Middle frontal gyrus (tissue), 1 donor: Measurements from ENCODE around the gene HOATZ.

Experiments used
- DNase-seq: peaks from one replicate; pipeline ENCODE4 v3.0.0-alpha.2; 2015; ENCODE audit warnings: low spot score; ENCODE audit errors: extremely low spot score

Gene HOATZ

GRCh38 chr11:111514216-111515031 is at the start of gene HOATZ:
TSS of gene HOATZ (plus strand) at chr11:111514778. CDS start at chr11:111514785, 7 bp downstream.
- no peak for DNase-seq

- no peak for DNase-seq
These were observed 49.2 kb upstream of the HOATZ start for GRCh38 chr11:111465400-111465799.

- no peak for DNase-seq
These were observed 48.0 kb upstream of the HOATZ start for GRCh38 chr11:111466615-111467014.

GRCh38 chr11:111469200-111469599 is 45.4 kb upstream of the HOATZ start:
- no peak for DNase-seq

- no peak for DNase-seq
These were observed 42.4 kb upstream of the HOATZ start for GRCh38 chr11:111472228-111472627.

GRCh38 chr11:111474432-111474831 is 40.1 kb upstream of the HOATZ start:
- no peak for DNase-seq

- DNase-seq, result no peak
These were observed 38.2 kb upstream of the HOATZ start for GRCh38 chr11:111476366-111476765.

GRCh38 chr11:111476956-111477355 is 37.6 kb upstream of the HOATZ start:
- DNase-seq, result no peak

- no peak for DNase-seq
These were observed 36.7 kb upstream of the HOATZ start for GRCh38 chr11:111477898-111478297.

GRCh38 chr11:111479666-111480065 is 34.9 kb upstream of the HOATZ start:
- no peak for DNase-seq

GRCh38 chr11:111483431-111483830 is 31.1 kb upstream of the HOATZ start:
- DNase-seq, result no peak

- no peak for DNase-seq
These were observed 24.1 kb upstream of the HOATZ start for GRCh38 chr11:111490496-111490895.

GRCh38 chr11:111494040-111494439 is 20.5 kb upstream of the HOATZ start:
- DNase-seq, result no peak

GRCh38 chr11:111499483-111499882 is 15.1 kb upstream of the HOATZ start:
- no peak for DNase-seq

- no peak for DNase-seq
These were observed 14.1 kb upstream of the HOATZ start for GRCh38 chr11:111500481-111500880.

- no peak for DNase-seq
These were observed 12.0 kb upstream of the HOATZ start for GRCh38 chr11:111502611-111503010.

GRCh38 chr11:111510311-111510710 is 4.3 kb upstream of the HOATZ start:
- no peak for DNase-seq

GRCh38 chr11:111512296-111513239 is 2.0 kb upstream of the HOATZ start, which contains the start of gene BTG4:
TSS of gene BTG4 (minus strand) at chr11:111512386. CDS start at chr11:111498776, 13,610 bp downstream.
- no peak for DNase-seq

GRCh38 chr11:111513240-111513605 is 1.4 kb upstream of the HOATZ start:
- no peak for DNase-seq

GRCh38 chr11:111515591-111515990 is 1.0 kb downstream of the HOATZ start:
- DNase-seq, result no peak

GRCh38 chr11:111518668-111519067 is 4.1 kb downstream of the HOATZ start:
- DNase-seq, result no peak

- DNase-seq, result no peak
These were observed 6.0 kb downstream of the HOATZ start for GRCh38 chr11:111520560-111520959.
